Measurements from ENCODE around the gene DUSP8.

Gene DUSP8

GRCh38 chr11:1543606-1544263, 28.3 kb downstream of the DUSP8 start:
- no peak overlapping the region for H3K27ac ChIP-seq
- intact Hi-C loops (cut with DNase I; ENCODE audit: low total_unique reads), result loop anchor here (1.0 to 10.0 kb wide), 2 partner anchors 31 to 81 kb away; partner anchors contain the start of genes KRTAP5-4 and KRTAP5-5
- no peak for DNase-seq
- H3K36me3 ChIP-seq, result no peaks in the 10 kb centered on the region
- peaks cover 0 to 22% of the 10 kb centered on the region in 2 donors for H3K27me3 ChIP-seq
- no peaks in the 10 kb centered on the region for H3K9me3 ChIP-seq
- peaks cover 4 to 29% (median 24%) of the 10 kb centered on the region in 4 donors for H3K4me1 ChIP-seq
- TF ChIP-seq CTCF (IDR thresholded peaks at IDR 0.05), result no peak
- H3K4me3 ChIP-seq, result no peak overlapping the region

- TF ChIP-seq CTCF (IDR thresholded peaks at IDR 0.05), result no peak
- no peak for DNase-seq
- H3K4me1 ChIP-seq, result peaks cover 1 to 16% (median 12%) of the 10 kb centered on the region in 4 donors
- no peaks in the 10 kb centered on the region for H3K9me3 ChIP-seq
- no peak overlapping the region for H3K27ac ChIP-seq
- H3K27me3 ChIP-seq, result peaks cover 0 to 26% of the 10 kb centered on the region in 2 donors
- intact Hi-C loops (cut with DNase I; ENCODE audit: low total_unique reads), result loop anchor here (10.0 kb wide), 1 partner anchor 83 kb away; the partner anchor contains the start of genes KRTAP5-4 and KRTAP5-5
- no peak overlapping the region for H3K4me3 ChIP-seq
- no peaks in the 10 kb centered on the region for H3K36me3 ChIP-seq
These were observed 29.8 kb downstream of the DUSP8 start for GRCh38 chr11:1542267-1542666.

- no peak overlapping the region for H3K27ac ChIP-seq
- no peak for TF ChIP-seq CTCF (IDR thresholded peaks at IDR 0.05)
- peaks cover 0 to 14% (median 8%) of the 10 kb centered on the region in 4 donors for H3K4me1 ChIP-seq
- no peak overlapping the region for H3K4me3 ChIP-seq
- intact Hi-C loops (cut with DNase I; ENCODE audit: low total_unique reads), result loop anchor here (10.0 kb wide), 1 partner anchor 83 kb away; the partner anchor contains the start of genes KRTAP5-4 and KRTAP5-5
- no peak for DNase-seq
- H3K27me3 ChIP-seq, result peaks cover 0 to 23% of the 10 kb centered on the region in 2 donors
- H3K36me3 ChIP-seq, result no peaks in the 10 kb centered on the region
- no peaks in the 10 kb centered on the region for H3K9me3 ChIP-seq
These were observed 30.4 kb downstream of the DUSP8 start for GRCh38 chr11:1541474-1542204.

- peaks cover 11 to 13% (median 12%) of the 10 kb centered on the region in 3 donors for H3K36me3 ChIP-seq
- intact Hi-C loops (cut with DNase I; ENCODE audit: low total_unique reads), result loop anchor here (10.0 kb wide), 1 partner anchor 85 kb away; the partner anchor contains the start of genes KRTAP5-4 and KRTAP5-5
- DNase-seq, result no peak
These were observed 32.0 kb downstream of the DUSP8 start for GRCh38 chr11:1540074-1540473.

GRCh38 chr11:1538153-1538552, 33.9 kb downstream of the DUSP8 start:
- TF ChIP-seq CTCF (IDR thresholded peaks at IDR 0.05), result no peak
- H3K27ac ChIP-seq, result no peak overlapping the region
- intact Hi-C loops (cut with DNase I; ENCODE audit: low total_unique reads), result no loop called here
- H3K9me3 ChIP-seq, result no peaks in the 10 kb centered on the region
- no peak overlapping the region for H3K4me3 ChIP-seq
- DNase-seq, result no peak
- peaks cover 0 to 39% (median 29%) of the 10 kb centered on the region in 4 donors for H3K4me1 ChIP-seq
- H3K27me3 ChIP-seq, result peaks cover 0 to 14% of the 10 kb centered on the region in 2 donors
- H3K36me3 ChIP-seq, result peaks cover 11 to 20% (median 13%) of the 10 kb centered on the region in 3 donors

More at GRCh38 chr11:1540074-1540473, 32.0 kb downstream of the DUSP8 start:
- TF ChIP-seq CTCF (IDR thresholded peaks at IDR 0.05), result no peak
- H3K27ac ChIP-seq, result no peak overlapping the region
- H3K9me3 ChIP-seq, result no peaks in the 10 kb centered on the region
- H3K4me1 ChIP-seq, result peaks cover 0 to 22% (median 15%) of the 10 kb centered on the region in 4 donors
- H3K4me3 ChIP-seq, result no peak overlapping the region
- H3K27me3 ChIP-seq, result peaks cover 0 to 16% of the 10 kb centered on the region in 2 donors

Measured in tibial artery (tissue), 4 donors.